Kidney epithelial cell (primary cell): ENCODE results near the gene FABP7. TPM values are rescaled to one million over a fixed set of nuclear protein-coding genes. Genes with fewer than 3 reads are reported as not detected.

Source experiments
- DNase-seq: peaks from one replicate; pipeline ENCODE4 v3.0.0-alpha.2; 2010; ENCODE audit warnings: low read depth
- H3K27me3 ChIP-seq: 2 replicates; pipeline ENCODE4 v1.6.0; 2011; ENCODE audit warnings: low read length; ENCODE audit not compliant: control insufficient read depth, insufficient read depth
- H3K36me3 ChIP-seq: 2 replicates; pipeline ENCODE4 v1.5.1; 2011; ENCODE audit warnings: low read length; ENCODE audit not compliant: control insufficient read depth, insufficient read depth
- H3K4me3 ChIP-seq: 2 replicates; pipeline ENCODE4 v1.5.1; 2011; ENCODE audit warnings: low read depth, mild to moderate bottlenecking, control low read depth, low read length
- CTCF ChIP-seq: IDR thresholded peaks from 2 replicates; pipeline ENCODE4 v1.5.1; 2011; ENCODE audit warnings: mild to moderate bottlenecking, moderate library complexity, low read length, control low read depth, inconsistent platforms; ENCODE audit not compliant: insufficient read depth, poor library complexity, severe bottlenecking
- total RNA-seq: library from RNA; depleted of rRNA; stranded (reverse); fragments of >200 nt; gene quantifications from 2 replicates; pipeline ENCODE4 v1.2.3, GENCODE V29; 2015

The FABP7 gene
- total RNA-seq, 1 donor from 2014 or later = not detected

- Histone ChIP-seq H3K27me3 (no peaks in the 10 kb centered on the region), H3K36me3 (no peaks in the 10 kb centered on the region), H3K4me3 (no peak overlapping the region)
- TF ChIP-seq CTCF = no peak
- no peak for DNase-seq
These were observed 393 bp upstream of the FABP7 start for GRCh38 chr6:122778985-122779661.

GRCh38 chr6:122780114-122780513 lies 598 bp downstream of the FABP7 start:
- no peaks in the 10 kb centered on the region for H3K36me3 ChIP-seq
- DNase-seq = no peak
- H3K27me3 ChIP-seq = no peaks in the 10 kb centered on the region
- H3K4me3 ChIP-seq = no peak overlapping the region
- no peak for TF ChIP-seq CTCF

- Histone ChIP-seq H3K27me3 (no peaks in the 10 kb centered on the region), H3K36me3 (no peaks in the 10 kb centered on the region), H3K4me3 (no peak overlapping the region)
- no peak for DNase-seq
- TF ChIP-seq CTCF = no peak
These were observed 2.2 kb downstream of the FABP7 start for GRCh38 chr6:122781716-122782115.

- Histone ChIP-seq H3K36me3 (no peaks in the 10 kb centered on the region), H3K4me3 (no peak overlapping the region), H3K27me3 (no peaks in the 10 kb centered on the region)
- no peak for TF ChIP-seq CTCF
- no peak for DNase-seq
These were observed 3.9 kb downstream of the FABP7 start for GRCh38 chr6:122783401-122783800.

- Histone ChIP-seq H3K36me3 (no peaks in the 10 kb centered on the region), H3K4me3 (no peak overlapping the region), H3K27me3 (no peaks in the 10 kb centered on the region)
- DNase-seq = no peak
- no peak for TF ChIP-seq CTCF
These were observed 6.4 kb downstream of the FABP7 start for GRCh38 chr6:122785891-122786290.

GRCh38 chr6:122787721-122788120 lies 8.2 kb downstream of the FABP7 start:
- Histone ChIP-seq H3K36me3 (no peaks in the 10 kb centered on the region), H3K27me3 (no peaks in the 10 kb centered on the region), H3K4me3 (no peak overlapping the region)
- no peak for TF ChIP-seq CTCF
- no peak for DNase-seq
